ENCODE results near the gene RBM26. TPM values are rescaled to one million over a fixed set of nuclear protein-coding genes. Genes with fewer than 3 reads are reported as not detected.

The RBM26 gene, protein sequence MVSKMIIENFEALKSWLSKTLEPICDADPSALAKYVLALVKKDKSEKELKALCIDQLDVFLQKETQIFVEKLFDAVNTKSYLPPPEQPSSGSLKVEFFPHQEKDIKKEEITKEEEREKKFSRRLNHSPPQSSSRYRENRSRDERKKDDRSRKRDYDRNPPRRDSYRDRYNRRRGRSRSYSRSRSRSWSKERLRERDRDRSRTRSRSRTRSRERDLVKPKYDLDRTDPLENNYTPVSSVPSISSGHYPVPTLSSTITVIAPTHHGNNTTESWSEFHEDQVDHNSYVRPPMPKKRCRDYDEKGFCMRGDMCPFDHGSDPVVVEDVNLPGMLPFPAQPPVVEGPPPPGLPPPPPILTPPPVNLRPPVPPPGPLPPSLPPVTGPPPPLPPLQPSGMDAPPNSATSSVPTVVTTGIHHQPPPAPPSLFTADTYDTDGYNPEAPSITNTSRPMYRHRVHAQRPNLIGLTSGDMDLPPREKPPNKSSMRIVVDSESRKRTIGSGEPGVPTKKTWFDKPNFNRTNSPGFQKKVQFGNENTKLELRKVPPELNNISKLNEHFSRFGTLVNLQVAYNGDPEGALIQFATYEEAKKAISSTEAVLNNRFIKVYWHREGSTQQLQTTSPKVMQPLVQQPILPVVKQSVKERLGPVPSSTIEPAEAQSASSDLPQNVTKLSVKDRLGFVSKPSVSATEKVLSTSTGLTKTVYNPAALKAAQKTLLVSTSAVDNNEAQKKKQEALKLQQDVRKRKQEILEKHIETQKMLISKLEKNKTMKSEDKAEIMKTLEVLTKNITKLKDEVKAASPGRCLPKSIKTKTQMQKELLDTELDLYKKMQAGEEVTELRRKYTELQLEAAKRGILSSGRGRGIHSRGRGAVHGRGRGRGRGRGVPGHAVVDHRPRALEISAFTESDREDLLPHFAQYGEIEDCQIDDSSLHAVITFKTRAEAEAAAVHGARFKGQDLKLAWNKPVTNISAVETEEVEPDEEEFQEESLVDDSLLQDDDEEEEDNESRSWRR
- total RNA-seq, result 17.6 and 35.9 TPM in 2 replicates

GRCh38 chr13:79405831-79406596 lies at the start of gene RBM26:
Gene RBM26, minus strand, starts transcription at chr13:79406255. Its CDS starts 481 bp downstream, at chr13:79405774.

Other genes starting within 250 kb of the RBM26 start
- gene NDFIP2, start 74.9 kb upstream of the RBM26 start, total RNA-seq, result 27.5 and 31.5 TPM in 2 replicates